NCI-H82 treated with DMSO at 0.1 percent for 48 hours (cell line): Measurements from ENCODE around the gene C2orf49.
A peak's percentile ranks its signal among the peaks of the same experiment; 100 is the strongest.

Experiments used
- DNase-seq: peaks from one replicate; lab custom pipeline; 2025; ENCODE audit not compliant: unreplicated experiment; lab: John Stamatoyannopoulos, UW

Gene C2orf49

GRCh38 chr2:105358593-105358992 lies 21.3 kb downstream of the C2orf49 start:
- DNase-seq: no peak

DNA sequence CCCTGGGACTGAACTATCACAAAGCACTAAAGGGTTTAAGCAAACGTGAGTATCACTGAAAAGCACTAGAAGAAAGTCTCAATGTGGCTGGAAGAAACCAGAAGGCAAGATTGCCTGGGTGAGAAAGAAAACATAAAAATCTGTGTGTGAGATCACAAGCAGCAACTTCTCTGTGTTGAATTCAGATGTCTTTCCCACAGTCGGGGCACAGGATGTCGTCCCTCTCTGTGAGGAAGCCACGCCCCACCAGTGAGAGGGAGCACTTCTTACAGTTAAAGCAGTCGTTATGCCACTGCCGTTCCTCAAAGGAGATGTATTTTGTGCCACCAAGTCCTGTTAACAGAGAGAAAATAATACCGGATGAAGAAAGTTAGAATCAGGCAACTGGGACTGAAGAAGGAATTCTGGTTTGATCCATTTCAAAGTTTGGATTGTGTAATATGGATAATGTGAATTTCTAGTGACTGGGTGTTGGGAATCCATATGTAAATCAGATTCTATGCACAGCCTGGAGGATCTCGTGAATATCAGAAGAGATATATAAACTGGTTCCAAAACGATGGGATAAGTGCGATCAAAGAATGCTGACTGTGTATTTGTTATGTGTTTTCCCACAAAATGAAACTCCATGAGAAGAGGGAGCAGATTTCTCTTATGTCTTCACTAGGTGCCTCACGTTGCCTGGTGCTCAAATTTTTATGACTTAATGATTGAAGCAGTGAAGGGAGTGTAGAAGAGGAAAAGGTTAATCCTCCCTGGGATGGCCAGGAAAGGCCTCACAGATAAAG lies 24.0 kb downstream of the C2orf49 start:
- DNase-seq: no peak

DNA sequence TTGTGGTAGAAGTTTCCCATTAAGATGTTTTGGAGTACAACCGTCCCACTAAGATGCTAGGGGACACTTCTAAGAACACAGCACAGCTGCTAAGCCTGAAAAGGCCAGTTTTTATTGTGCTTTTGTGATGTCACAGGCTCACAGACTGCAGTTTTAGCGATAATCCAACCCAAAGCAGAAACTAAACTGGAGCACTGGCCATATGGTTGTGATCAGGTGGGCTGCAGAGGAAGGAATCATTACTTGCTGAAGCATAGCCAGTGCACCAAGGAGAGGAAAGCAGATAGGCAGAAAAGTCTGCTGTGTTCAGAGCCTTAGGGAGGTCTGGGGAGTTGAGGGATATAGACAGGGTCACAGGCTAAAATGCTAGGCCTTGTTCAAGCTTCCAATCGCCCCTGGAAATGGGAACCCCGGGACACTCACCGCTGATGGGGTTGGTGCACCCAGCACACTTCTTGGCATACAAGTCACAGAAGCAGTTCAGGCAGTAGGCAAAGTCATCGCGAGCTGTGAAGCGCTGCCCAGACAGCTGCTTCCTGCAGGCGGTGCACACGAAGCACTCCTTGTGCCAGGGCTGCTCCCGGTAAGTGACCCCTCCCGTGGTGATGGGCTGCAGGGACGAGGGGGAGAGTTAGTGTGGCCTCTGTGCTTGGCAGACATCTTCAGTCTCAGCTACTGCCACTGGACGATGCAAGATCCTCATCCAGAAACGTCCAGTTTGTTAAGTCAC lies 25.7 kb downstream of the C2orf49 start:
- no peak for DNase-seq

DNA sequence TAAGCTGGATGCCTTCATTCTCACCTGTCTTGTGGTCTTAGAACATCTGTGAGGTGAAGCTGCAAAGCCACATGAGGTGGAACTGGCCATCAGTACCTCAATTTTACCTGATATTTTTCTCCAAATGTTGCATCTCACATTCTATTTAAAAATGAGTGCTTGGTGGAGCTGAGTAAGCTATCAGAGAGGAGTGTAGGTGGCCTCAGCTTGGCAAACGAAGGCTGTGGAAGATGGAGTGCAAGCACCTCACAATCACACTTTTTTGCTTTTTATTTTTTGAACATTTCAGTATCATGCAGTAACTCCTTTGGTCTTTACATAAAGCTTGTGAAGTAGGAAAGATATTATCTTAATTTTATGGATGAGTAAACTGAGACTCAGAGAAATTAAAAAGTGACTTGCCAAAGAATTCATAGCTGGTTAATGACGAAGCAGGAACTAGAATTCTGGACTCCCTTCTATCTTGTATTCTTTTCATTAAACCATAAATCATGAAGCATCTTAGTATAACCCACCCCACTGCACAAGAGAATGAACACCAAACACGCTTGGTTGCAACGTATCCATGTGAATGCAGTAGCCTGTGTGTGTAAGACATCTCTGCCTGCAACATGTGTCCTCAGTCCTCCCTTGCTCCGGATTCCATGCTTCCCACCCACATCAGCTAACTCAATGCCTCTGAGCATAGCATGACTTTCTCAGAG lies 27.2 kb downstream of the C2orf49 start:
- no peak for DNase-seq

DNA sequence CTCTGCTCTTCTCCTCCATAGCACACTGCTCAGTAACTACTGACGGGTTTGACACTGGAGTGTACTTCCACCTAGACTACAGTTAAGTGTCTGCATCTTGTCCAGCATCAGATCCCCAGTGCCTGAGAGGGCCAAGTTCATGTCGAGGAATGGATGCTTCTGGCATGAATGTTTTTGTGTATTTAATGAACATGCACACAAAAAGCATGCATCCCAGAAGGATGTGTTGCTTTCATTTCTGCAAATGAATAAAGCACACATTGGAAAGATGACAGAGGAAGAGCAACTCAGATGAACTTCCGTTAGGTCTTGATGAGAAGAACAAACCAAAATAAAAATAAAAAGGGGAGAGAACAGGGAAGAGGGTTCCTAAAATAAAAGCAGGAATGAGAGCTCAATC lies 27.9 kb downstream of the C2orf49 start:
- no peak for DNase-seq

DNA sequence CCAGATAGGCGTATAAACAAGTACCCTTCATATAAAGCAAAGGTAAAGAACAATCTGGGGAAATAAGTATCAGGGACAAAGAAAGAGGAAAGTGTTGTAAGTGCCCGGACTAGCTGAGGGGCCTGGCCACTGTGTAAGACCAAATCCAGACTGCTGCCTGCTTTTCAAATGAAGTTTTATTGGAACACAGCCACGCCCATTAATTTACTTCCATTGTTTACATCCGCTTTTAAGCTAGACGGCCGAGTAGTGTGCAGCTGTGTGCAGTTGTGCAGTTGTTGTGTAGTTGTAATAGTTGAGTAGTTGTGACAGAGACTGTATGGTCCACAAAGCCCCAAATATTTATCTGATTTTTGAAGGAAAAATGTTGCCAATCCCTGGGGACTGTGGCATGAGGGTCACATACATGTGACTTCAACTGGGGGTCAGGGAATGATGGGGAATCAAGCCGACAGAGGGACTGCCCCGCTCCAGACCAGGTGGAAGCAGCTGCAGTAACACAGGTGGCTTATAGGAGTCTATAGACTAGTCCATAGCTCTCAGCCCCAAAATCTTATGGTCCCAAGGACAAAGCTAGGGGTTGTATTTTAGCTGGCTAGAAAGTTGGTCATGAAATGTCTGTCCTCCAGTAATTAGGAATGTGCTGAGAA lies 31.5 kb downstream of the C2orf49 start:
- no peak for DNase-seq

GRCh38 chr2:105369777-105370690 lies 32.7 kb downstream of the C2orf49 start:
- DNase-seq: peak; percentile 91

DNA sequence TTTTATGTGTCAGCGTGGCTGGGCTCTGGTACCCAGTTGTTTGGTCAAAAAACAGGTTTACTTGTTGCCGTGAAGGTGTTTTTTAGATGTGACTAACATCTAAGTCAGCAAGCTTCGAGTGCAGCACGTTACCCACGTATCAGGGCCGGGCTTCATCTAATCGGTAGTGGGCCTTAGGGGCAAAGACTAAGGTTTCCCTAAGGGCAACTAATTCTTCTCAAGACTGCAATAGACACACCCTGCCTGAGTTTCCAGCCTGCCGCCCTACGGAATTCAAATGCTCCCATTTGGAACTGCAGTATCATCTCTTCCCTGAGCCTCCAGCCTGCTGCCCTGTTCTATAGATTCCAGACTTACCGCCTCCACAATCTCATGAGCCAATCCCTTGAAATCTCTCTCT lies 33.8 kb downstream of the C2orf49 start:
- DNase-seq: no peak

- no peak for DNase-seq
Measured at GRCh38 chr2:105371810-105372209, 34.5 kb downstream of the C2orf49 start.

GRCh38 chr2:105373344-105373781 lies 36.0 kb downstream of the C2orf49 start:
- DNase-seq: no peak

DNA sequence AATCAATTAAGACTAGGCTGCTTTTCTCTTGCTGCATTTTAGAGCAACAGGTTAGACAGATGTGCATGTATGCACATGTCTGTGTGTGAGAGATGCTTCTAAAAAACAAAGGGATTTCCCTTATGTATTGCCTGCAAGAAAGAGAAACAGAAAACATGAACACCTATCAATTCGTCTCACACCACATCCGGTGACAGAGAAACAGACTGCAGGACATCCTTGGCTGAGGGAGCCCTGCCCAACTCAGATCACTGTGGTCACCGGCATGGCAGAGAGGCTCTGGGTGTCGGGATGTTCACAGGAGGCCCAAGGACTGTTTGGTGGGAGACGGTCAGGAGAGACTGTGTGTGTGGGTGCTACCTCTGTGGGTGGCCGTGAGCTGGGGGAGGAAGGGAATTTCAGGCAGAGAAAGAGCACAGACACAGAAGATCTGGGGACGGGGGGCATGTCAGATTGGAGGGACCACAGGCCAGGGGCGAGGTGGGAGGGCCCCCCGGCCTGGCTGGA lies 36.6 kb downstream of the C2orf49 start:
- DNase-seq: no peak

GRCh38 chr2:105375001-105375561 lies 37.7 kb downstream of the C2orf49 start:
- DNase-seq: no peak

DNA sequence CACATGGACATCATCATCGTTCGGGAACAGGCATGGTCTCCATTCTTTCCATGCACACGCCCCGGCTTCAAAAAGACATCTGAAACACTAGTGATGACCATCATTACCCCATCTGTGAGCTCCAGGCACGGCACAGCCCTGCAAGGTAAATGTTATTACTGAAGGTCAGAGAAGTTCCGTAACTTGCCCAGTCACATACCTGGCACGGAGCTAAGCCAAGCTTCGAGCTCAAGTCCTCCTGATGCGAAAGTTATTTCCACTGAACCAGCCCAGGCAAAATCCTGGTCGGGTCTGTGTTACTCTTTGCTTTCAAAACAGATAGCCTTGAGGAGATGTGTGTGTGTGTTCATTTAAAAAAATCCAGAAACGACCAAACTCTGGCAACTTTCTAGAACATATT lies 38.7 kb downstream of the C2orf49 start:
- DNase-seq: no peak

GRCh38 chr2:105376789-105377240 lies 39.5 kb downstream of the C2orf49 start:
- no peak for DNase-seq

DNA sequence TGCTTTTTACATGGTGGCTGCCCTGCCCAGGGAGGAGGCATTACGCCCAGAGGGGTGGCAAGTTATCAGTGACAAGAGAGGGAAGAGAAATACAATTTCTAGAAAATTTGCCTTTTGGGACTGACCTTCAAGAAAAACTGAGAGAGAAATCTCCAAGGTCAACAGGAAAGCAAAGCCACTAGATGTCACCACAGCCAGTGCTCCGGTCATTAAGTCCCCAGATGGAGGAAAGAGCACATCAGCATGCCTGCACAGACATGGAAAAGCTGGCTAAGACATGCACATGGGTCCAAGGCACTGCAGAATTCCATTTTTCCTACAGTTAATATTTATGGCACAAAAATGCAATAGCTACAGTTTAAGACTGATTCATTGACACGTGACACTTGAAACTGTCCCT lies 40.5 kb downstream of the C2orf49 start:
- DNase-seq: no peak

- DNase-seq: no peak
Measured at GRCh38 chr2:105378276-105378840, 41.0 kb downstream of the C2orf49 start.

GRCh38 chr2:105378921-105379383 lies 41.6 kb downstream of the C2orf49 start:
- DNase-seq: no peak

DNA sequence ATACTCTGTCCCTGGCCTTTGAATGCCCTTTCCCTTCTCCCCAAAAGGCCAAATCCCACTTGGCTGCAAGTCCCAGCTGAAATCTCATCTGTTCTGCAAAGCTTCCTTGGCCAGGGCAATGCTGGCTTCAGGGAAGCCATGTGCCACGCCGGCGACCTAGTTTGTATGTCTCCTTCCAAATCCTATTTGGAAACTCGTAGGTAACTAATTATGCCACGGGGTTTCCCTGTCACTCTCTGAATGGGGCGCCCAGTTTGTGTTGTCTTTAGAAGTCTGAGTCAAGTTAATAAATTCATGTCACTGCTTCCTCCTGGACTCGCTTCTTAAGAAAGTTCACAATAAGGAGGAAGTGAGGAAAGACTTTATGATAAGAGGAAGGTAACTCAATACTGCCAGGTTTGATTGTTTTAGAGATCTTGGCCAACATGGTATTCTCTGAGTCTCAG lies 42.4 kb downstream of the C2orf49 start:
- no peak for DNase-seq

DNA sequence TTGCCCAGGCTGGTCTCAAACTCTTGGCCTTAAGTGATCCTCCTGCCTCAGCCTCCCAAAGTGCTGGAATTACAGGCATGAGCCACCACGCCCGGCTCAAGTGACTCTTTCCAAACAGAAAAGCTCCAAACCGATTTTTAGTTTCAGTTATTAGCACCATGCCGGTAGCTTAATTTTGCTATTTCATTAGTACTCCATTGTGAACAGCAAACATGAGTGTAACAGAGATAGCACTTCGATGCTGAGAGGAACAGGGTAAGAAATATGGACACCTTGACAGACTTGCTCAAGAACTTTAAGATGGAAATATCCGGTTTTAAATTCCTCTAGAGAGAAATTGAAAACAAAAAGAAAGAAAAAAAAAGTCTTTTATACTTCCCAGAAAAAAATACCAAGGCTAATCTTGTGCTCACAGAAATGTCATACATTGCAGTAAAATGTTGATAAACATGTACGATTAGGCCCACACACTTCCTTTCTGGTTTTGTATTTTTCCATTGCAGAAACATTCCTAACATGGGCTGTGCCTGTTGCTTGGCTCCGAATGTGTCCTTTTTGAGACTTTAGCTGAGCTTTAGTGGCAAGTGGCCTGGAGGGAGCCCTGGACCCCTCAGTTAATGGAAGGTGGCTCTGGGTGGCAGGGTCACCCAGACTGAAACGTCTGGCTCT lies 43.2 kb downstream of the C2orf49 start:
- no peak for DNase-seq
